Measurements from ENCODE around the gene SUSD1.
A peak's percentile ranks its signal among the peaks of the same experiment; 100 is the strongest.
"Not testable (repeated sequence)": the region's sequence is repeated elsewhere in the genome, so short reads cannot be mapped to it uniquely, and the experiment has no call there.

The SUSD1 gene
- total RNA-seq, result 2.7 to 11.6 (median 9.6) reads per million in 3 experiments

GRCh38 chr9:112174965-112175795, at the start of gene SUSD1:
Gene SUSD1 (minus strand): TSS chr9:112175297. CDS start chr9:112175235, 62 bp downstream.
- DNase-seq, result peak; percentile 44

GRCh38 chr9:112224401-112225289, 49.5 kb upstream of the SUSD1 start:
- DNase-seq, result no peak

GRCh38 chr9:112218908-112219307, 43.8 kb upstream of the SUSD1 start:
- no peak for DNase-seq

GRCh38 chr9:112212926-112213325, 37.8 kb upstream of the SUSD1 start:
- no peak for DNase-seq

GRCh38 chr9:112207451-112207850, 32.4 kb upstream of the SUSD1 start:
- no peak for DNase-seq

- DNase-seq, result no peak
Measured at GRCh38 chr9:112203536-112203935, 28.4 kb upstream of the SUSD1 start.

- DNase-seq, result no peak
Measured at GRCh38 chr9:112200711-112201110, 25.6 kb upstream of the SUSD1 start.

GRCh38 chr9:112198646-112199045, 23.5 kb upstream of the SUSD1 start:
- no peak for DNase-seq

GRCh38 chr9:112194969-112195431, 19.9 kb upstream of the SUSD1 start:
- DNase-seq, result no peak

GRCh38 chr9:112193572-112194288, 18.6 kb upstream of the SUSD1 start:
- DNase-seq, result no peak

- not testable (repeated sequence) for DNase-seq
Measured at GRCh38 chr9:112190320-112190719, 15.2 kb upstream of the SUSD1 start.

- DNase-seq, result no peak
Measured at GRCh38 chr9:112188884-112189283, 13.8 kb upstream of the SUSD1 start.

GRCh38 chr9:112187404-112187803, 12.3 kb upstream of the SUSD1 start:
- no peak for DNase-seq

- DNase-seq, result no peak
Measured at GRCh38 chr9:112186695-112187094, 11.6 kb upstream of the SUSD1 start.

GRCh38 chr9:112184946-112185345, 9.8 kb upstream of the SUSD1 start:
- no peak for DNase-seq

- no peak for DNase-seq
Measured at GRCh38 chr9:112184221-112184620, 9.1 kb upstream of the SUSD1 start.

GRCh38 chr9:112180387-112180881, 5.3 kb upstream of the SUSD1 start:
- peak; percentile 56 for DNase-seq

GRCh38 chr9:112179816-112180215, 4.7 kb upstream of the SUSD1 start:
- DNase-seq, result no peak

- DNase-seq, result peak; percentile 55
Measured at GRCh38 chr9:112176524-112176923, 1.4 kb upstream of the SUSD1 start.

- no peak for DNase-seq
Measured at GRCh38 chr9:112175796-112176315, 759 bp upstream of the SUSD1 start.

GRCh38 chr9:112174222-112174964, 704 bp downstream of the SUSD1 start:
- peak; percentile 81 for DNase-seq
